Neutrophil (primary cell): ENCODE results near the gene FETUB.
"Not testable (repeated sequence)": the region's sequence is repeated elsewhere in the genome, so short reads cannot be mapped to it uniquely, and the experiment has no call there.

ENCODE experiments used
- H3K27ac ChIP-seq: fragments of 200-600 bp; sonication (generic); 2 replicates; pipeline ENCODE4 v1.5.1; 2016; ENCODE audit warnings: mild to moderate bottlenecking, moderate library complexity
- H3K27me3 ChIP-seq: fragments of 200-600 bp; sonication (generic); 2 replicates; pipeline ENCODE4 v1.6.0; 2016; ENCODE audit warnings: mild to moderate bottlenecking
- H3K36me3 ChIP-seq: fragments of 200-600 bp; sonication (generic); 2 replicates; pipeline ENCODE4 v1.5.1; 2017
- H3K4me1 ChIP-seq, 2 experiments: fragments of 200-600 bp in 1 of 2; sonication (generic) in 1 of 2; 1 replicate in 1 of 2; 2 replicates in 1 of 2; pipeline versions ENCODE4 v1.5.1 to v1.6.1; 2013 to 2016; ENCODE audit warnings: low read depth in 1 of 2, low read length in 1 of 2, mild to moderate bottlenecking in 1 of 2, moderate library complexity in 1 of 2; ENCODE audit not compliant: control insufficient read depth in 1 of 2, insufficient read depth in 1 of 2
- H3K4me3 ChIP-seq, 2 experiments: fragments of 200-600 bp in 1 of 2; sonication (generic) in 1 of 2; 1 replicate in 1 of 2; 2 replicates in 1 of 2; pipeline ENCODE4 v1.5.1; 2013 to 2016; ENCODE audit warnings: low read depth in 1 of 2, low read length in 1 of 2, mild to moderate bottlenecking in 1 of 2, moderate library complexity in 1 of 2
- H3K9me3 ChIP-seq: fragments of 200-600 bp; sonication (generic); 2 replicates; pipeline ENCODE4 v1.5.1; 2016
- CTCF ChIP-seq: fragments of 200-600 bp; sonication (generic); IDR thresholded peaks from 2 replicates; pipeline ENCODE4 v1.5.1; 2016; ENCODE audit warnings: antibody characterized with exemption

Gene FETUB

GRCh38 chr3:186694288-186695032 is 54.3 kb downstream of the FETUB start:
- H3K27ac ChIP-seq, result no peak overlapping the region
- H3K27me3 ChIP-seq, result peaks cover 22% of the 10 kb centered on the region
- no peak overlapping the region for H3K4me3 ChIP-seq
- no peaks in the 10 kb centered on the region for H3K36me3 ChIP-seq
- TF ChIP-seq CTCF, result no peak
- H3K9me3 ChIP-seq, result no peaks in the 10 kb centered on the region
- H3K4me1 ChIP-seq, result no peaks in the 10 kb centered on the region

GRCh38 chr3:186696522-186696921 is 56.3 kb downstream of the FETUB start:
- no peaks in the 10 kb centered on the region for H3K36me3 ChIP-seq
- H3K4me1 ChIP-seq, result no peaks in the 10 kb centered on the region
- TF ChIP-seq CTCF, result no peak
- peaks cover 18% of the 10 kb centered on the region for H3K27me3 ChIP-seq
- no peaks in the 10 kb centered on the region for H3K9me3 ChIP-seq
- H3K4me3 ChIP-seq, result no peak overlapping the region
- no peak overlapping the region for H3K27ac ChIP-seq

- no peak for TF ChIP-seq CTCF
- no peaks in the 10 kb centered on the region for H3K36me3 ChIP-seq
- H3K4me3 ChIP-seq, result no peak overlapping the region
- no peaks in the 10 kb centered on the region for H3K9me3 ChIP-seq
- no peak overlapping the region for H3K27ac ChIP-seq
- H3K4me1 ChIP-seq, result no peaks in the 10 kb centered on the region
- H3K27me3 ChIP-seq, result peaks cover 8% of the 10 kb centered on the region
These were observed 57.3 kb downstream of the FETUB start for GRCh38 chr3:186697510-186697909.

DNA sequence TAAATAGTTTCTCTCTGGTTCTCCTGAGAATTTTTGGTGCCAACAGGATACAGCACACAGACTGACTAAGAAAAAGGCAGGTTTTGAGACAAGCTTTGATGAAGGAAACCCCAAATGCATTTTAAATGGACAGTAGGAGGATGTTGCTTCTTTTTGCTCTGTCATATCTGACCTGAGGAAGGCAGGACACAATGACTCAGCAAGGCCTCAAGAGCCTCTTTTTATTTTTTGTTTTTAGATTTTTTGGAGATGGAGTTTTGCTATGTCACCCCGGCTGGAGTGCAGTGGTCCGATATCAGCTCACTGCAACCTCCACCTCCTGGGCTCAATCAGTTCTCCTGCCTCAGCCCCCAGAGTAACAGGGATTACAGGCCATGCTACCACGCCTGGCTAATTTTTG is 60.1 kb downstream of the FETUB start:
- H3K27ac ChIP-seq, result no peak overlapping the region
- H3K4me3 ChIP-seq, result no peak overlapping the region
- no peak for TF ChIP-seq CTCF
- no peaks in the 10 kb centered on the region for H3K36me3 ChIP-seq
- H3K27me3 ChIP-seq, result peaks cover 23% of the 10 kb centered on the region
- H3K9me3 ChIP-seq, result no peaks in the 10 kb centered on the region
- H3K4me1 ChIP-seq, result no peaks in the 10 kb centered on the region

GRCh38 chr3:186702451-186702850 is 62.3 kb downstream of the FETUB start:
- peaks cover 35% of the 10 kb centered on the region for H3K27me3 ChIP-seq
- not testable (repeated sequence) for H3K4me1 ChIP-seq, H3K27ac ChIP-seq, H3K9me3 ChIP-seq, H3K4me3 ChIP-seq, H3K36me3 ChIP-seq
